H1 (cell line): ENCODE results near the gene PIM2. TPM values are rescaled to one million over a fixed set of nuclear protein-coding genes. Genes with fewer than 3 reads are reported as not detected.

Experiments
- CTCF ChIA-PET: fragments of 300-600 bp; sonication (Branson Sonifier 250); formaldehyde crosslinking; loops from one replicate; lab custom pipeline; 2021; ENCODE audit not compliant: partially characterized antibody; lab: Charles Lee
- POLR2A ChIA-PET: fragments of 300-600 bp; sonication (Branson Sonifier 250); formaldehyde crosslinking; loops from one replicate; lab custom pipeline; 2021; ENCODE audit warnings: inconsistent platforms; ENCODE audit not compliant: partially characterized antibody; lab: Charles Lee
- DNase-seq, 2 experiments: peaks; one replicate each; pipeline versions ENCODE4 v3.0.0 to v3.0.0-alpha.2; 2010 to 2022; ENCODE audit warnings: low spot score in 2 of 2, low read depth in 1 of 2, mixed read lengths in 1 of 2
- FAIRE-seq: peaks from 2 replicates; lab custom pipeline; 2011; peaks lifted over from hg19 to GRCh38; lab: Jason Lieb, UNC
- H2AFZ ChIP-seq: 2 replicates; pipeline ENCODE4 v1.8.1; 2012; ENCODE audit warnings: low read length, inconsistent platforms
- H2AK5ac ChIP-seq: 2 replicates; pipeline ENCODE4 v1.6.1; 2013; ENCODE audit warnings: low read depth, low read length
- H2BK120ac ChIP-seq: replicated peaks from 2 replicates; pipeline ENCODE3; 2013; ENCODE audit warnings: low read depth, low read length, inconsistent platforms
- H2BK12ac ChIP-seq: 2 replicates; pipeline ENCODE4 v1.6.1; 2013; ENCODE audit warnings: low read depth, low read length
- H2BK15ac ChIP-seq: 2 replicates; pipeline ENCODE4 v1.6.1; 2013; ENCODE audit warnings: low read length
- H2BK20ac ChIP-seq: 2 replicates; pipeline ENCODE4 v1.6.1; 2013; ENCODE audit warnings: low read length
- H2BK5ac ChIP-seq: 2 replicates; pipeline ENCODE4 v1.6.1; 2013; ENCODE audit warnings: low read depth, low read length
- H3K14ac ChIP-seq: 2 replicates; pipeline ENCODE4 v1.6.1; 2013; ENCODE audit warnings: inconsistent platforms; ENCODE audit not compliant: insufficient read length
- H3K18ac ChIP-seq: 2 replicates; pipeline ENCODE4 v1.6.1; 2013; ENCODE audit warnings: low read length; ENCODE audit errors: extremely low read depth
- H3K23ac ChIP-seq: 2 replicates; pipeline ENCODE4 v1.6.1; 2013; ENCODE audit warnings: inconsistent platforms; ENCODE audit not compliant: insufficient read length
- H3K23me2 ChIP-seq: 2 replicates; pipeline ENCODE4 v1.6.1; 2013; ENCODE audit warnings: low read depth, low read length
- H3K27ac ChIP-seq: 2 replicates; pipeline ENCODE4 v1.6.1; 2011; ENCODE audit warnings: low read depth, low read length, inconsistent platforms
- H3K27me3 ChIP-seq, 4 experiments: replicated peaks in 1 of 4; 1 replicate in 1 of 4; 2 replicates in 3 of 4; pipeline versions ENCODE4 v1.6.1 to v1.8.1; 2011 to 2013; ENCODE audit warnings: low read length in 3 of 4, mild to moderate bottlenecking in 3 of 4, inconsistent platforms in 2 of 4, mixed read lengths in 2 of 4, moderate library complexity in 1 of 4; ENCODE audit not compliant: control insufficient read depth in 3 of 4, insufficient read depth in 3 of 4; ENCODE audit errors: extremely low read depth in 1 of 4
- H3K36me3 ChIP-seq, 4 experiments: 2 replicates each; pipeline versions ENCODE4 v1.6.1 to v1.8.1; 2011 to 2013; ENCODE audit warnings: mild to moderate bottlenecking in 4 of 4, low read length in 3 of 4, moderate library complexity in 2 of 4, control low read depth in 1 of 4, inconsistent platforms in 1 of 4; ENCODE audit not compliant: insufficient read depth in 4 of 4, control insufficient read depth in 2 of 4
- H3K4ac ChIP-seq: replicated peaks from 2 replicates; pipeline ENCODE3; 2013; ENCODE audit warnings: low read length, low read depth, mixed read lengths, inconsistent platforms; ENCODE audit not compliant: insufficient read length
- H3K4me1 ChIP-seq, 4 experiments: replicated peaks in 1 of 4; 1 replicate in 1 of 4; 2 replicates in 3 of 4; pipeline versions ENCODE4 v1.6.1 to v1.8.1; 2011 to 2013; ENCODE audit warnings: low read length in 3 of 4, inconsistent platforms in 2 of 4, mixed read lengths in 1 of 4; ENCODE audit not compliant: insufficient read depth in 4 of 4, control insufficient read depth in 3 of 4
- H3K4me2 ChIP-seq, 2 experiments: 2 replicates each; pipeline versions ENCODE4 v1.6.1 to v1.8.1; 2011 to 2013; ENCODE audit warnings: low read depth in 2 of 2, low read length in 2 of 2, control low read depth in 1 of 2, inconsistent platforms in 1 of 2, mild to moderate bottlenecking in 1 of 2; ENCODE audit not compliant: insufficient read depth in 1 of 2
- H3K4me3 ChIP-seq, 4 experiments: fragments of 200-600, 300-600 bp in 1 of 4; sonication (generic), shearing (Covaris generic), sonication (Bioruptor Twin) in 1 of 4; 2 replicates each; pipeline versions ENCODE4 v1.5.1 to v1.8.1; 2011 to 2016; ENCODE audit warnings: low read length in 4 of 4, low read depth in 3 of 4, control low read depth in 2 of 4, inconsistent platforms in 2 of 4, mild to moderate bottlenecking in 2 of 4, mixed read lengths in 1 of 4, moderate library complexity in 1 of 4; ENCODE audit not compliant: insufficient read depth in 2 of 4; ENCODE audit errors: extremely low read depth in 1 of 4
- H3K56ac ChIP-seq: replicated peaks from 2 replicates; pipeline ENCODE3; 2013; ENCODE audit warnings: low read depth, mild to moderate bottlenecking, mixed read lengths, low read length, inconsistent platforms; ENCODE audit not compliant: insufficient read length
- H3K79me1 ChIP-seq: 2 replicates; pipeline ENCODE4 v1.6.1; 2013; ENCODE audit warnings: low read depth, low read length, control low read depth
- H3K79me2 ChIP-seq, 2 experiments: 2 replicates each; pipeline versions ENCODE4 v1.6.1 to v1.8.1; 2012 to 2013; ENCODE audit warnings: low read length in 2 of 2, mild to moderate bottlenecking in 2 of 2, inconsistent platforms in 1 of 2; ENCODE audit not compliant: insufficient read depth in 2 of 2, control insufficient read depth in 1 of 2
- H3K9ac ChIP-seq, 4 experiments: replicated peaks in 1 of 4; 1 replicate in 1 of 4; 2 replicates in 3 of 4; pipeline versions ENCODE4 v1.6.1 to v1.8.1; 2011 to 2013; ENCODE audit warnings: low read depth in 3 of 4, low read length in 3 of 4, control low read depth in 2 of 4, mild to moderate bottlenecking in 2 of 4, moderate library complexity in 2 of 4, inconsistent platforms in 1 of 4; ENCODE audit errors: extremely low read depth in 1 of 4
- H3K9me3 ChIP-seq, 2 experiments: 2 replicates each; pipeline versions ENCODE4 v1.6.1 to v1.8.1; 2012 to 2013; ENCODE audit warnings: mild to moderate bottlenecking in 2 of 2, moderate library complexity in 2 of 2, control low read depth in 1 of 2, inconsistent platforms in 1 of 2, low read depth in 1 of 2, low read length in 1 of 2, mixed read lengths in 1 of 2; ENCODE audit not compliant: insufficient read depth in 2 of 2
- H4K20me1 ChIP-seq, 2 experiments: replicated peaks in 1 of 2; 2 replicates each; pipeline versions ENCODE3 to v1.8.1; 2011 to 2013; ENCODE audit warnings: inconsistent platforms in 2 of 2, low read length in 2 of 2, mild to moderate bottlenecking in 1 of 2; ENCODE audit not compliant: insufficient read depth in 2 of 2, control insufficient read depth in 1 of 2
- H4K5ac ChIP-seq: 2 replicates; pipeline ENCODE4 v1.6.1; 2013; ENCODE audit warnings: low read length, low read depth, mixed read lengths, inconsistent platforms; ENCODE audit not compliant: insufficient read length
- H4K8ac ChIP-seq: 2 replicates; pipeline ENCODE4 v1.8.0; 2013; ENCODE audit warnings: mild to moderate bottlenecking, moderate library complexity, low read length, inconsistent platforms; ENCODE audit not compliant: insufficient read depth; ENCODE audit errors: extremely low read depth
- H4K91ac ChIP-seq: replicated peaks from 2 replicates; pipeline ENCODE3; 2013; ENCODE audit warnings: low read length, mixed read lengths, inconsistent platforms; ENCODE audit not compliant: insufficient read length
- BCL11A ChIP-seq, 2 experiments: IDR thresholded peaks; one replicate each; pipeline ENCODE4 v1.6.1; 2011; ENCODE audit warnings: low read depth in 2 of 2, low read length in 2 of 2, mild to moderate bottlenecking in 2 of 2
- FOSL1 ChIP-seq: IDR thresholded peaks from 2 replicates; pipeline ENCODE4 v1.6.1; 2011; ENCODE audit warnings: mild to moderate bottlenecking, low read depth, low read length, moderate library complexity; ENCODE audit not compliant: insufficient read depth
- whole genome bisulfite sequencing, 2 experiments: shearing (Covaris generic) in 1 of 2; methylation state at CpG; one replicate each; pipeline versions ENCODE4 v1.1.6 to v1.1.7; 2013 to 2015; ENCODE audit warnings: low lambda C conversion rate in 2 of 2, mixed read lengths in 2 of 2, inconsistent platforms in 1 of 2, low coverage in 1 of 2, missing lambda C conversion rate in 1 of 2; ENCODE audit not compliant: insufficient replicate concordance in 2 of 2, insufficient coverage in 1 of 2, insufficient read length in 1 of 2; ENCODE audit errors: extremely low coverage in 1 of 2, missing lambda C conversion rate in 1 of 2; 5-methylcytosine and 5-hydroxymethylcytosine counted together
- polyA plus RNA-seq, 7 experiments: library from polyadenylated mRNA; depleted of rRNA in 3 of 7; stranded (reverse) in 5 of 7; unstranded in 2 of 7; fragments of >200 nt in 5 of 7; fragments of 200-250 nt in 2 of 7; gene quantifications; 1 replicate in 5 of 7; 2 replicates in 1 of 7; 4 replicates in 1 of 7; pipeline versions ENCODE4 v1.2.1 to v1.2.3, GENCODE V29; 2011 to 2013; ENCODE audit warnings: missing spikeins in 2 of 7, mixed read lengths in 2 of 7
- total RNA-seq: library from RNA; stranded (reverse); fragmentation: NEBNext Ultra II Directional; extraction: Animal tissue kit (Norgen Biotek cat#: 25700); gene quantifications from 2 replicates; pipeline ENCODE4 v1.2.1, GENCODE V29; 2021
- TF ChIP-seq, protein P1 (sequence below): IDR thresholded peaks from 2 replicates; pipeline ENCODE4 v1.6.1; 2012; ENCODE audit warnings: inconsistent platforms

Gene PIM2
- total and polyA plus RNA-seq, 2 of the 8 experiments (the other 6 are each of a cell fraction or from before 2014, with no cell fraction given) = 180 to 203 TPM

DNA sequence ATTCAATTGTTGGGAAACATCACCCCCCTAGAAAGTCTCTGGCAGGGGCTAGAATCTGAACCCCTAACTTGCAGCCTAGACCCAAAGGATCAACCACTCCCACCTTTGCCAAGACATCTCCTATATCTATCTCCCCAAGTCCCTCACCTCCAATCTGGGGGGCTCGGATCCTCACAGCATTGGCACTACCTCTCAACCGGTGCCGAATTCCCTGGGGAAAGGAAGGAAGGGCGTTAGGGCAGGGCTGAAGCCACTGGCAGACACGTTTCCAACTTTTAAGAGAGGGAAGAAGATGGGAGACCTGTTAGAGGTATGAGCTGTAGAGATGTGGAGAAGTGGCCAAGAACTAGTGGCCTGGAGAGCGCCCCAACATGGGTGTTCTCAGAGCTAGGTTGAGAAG, 23.9 kb downstream of the PIM2 start:
- H3K9me3 ChIP-seq = no peaks in the 10 kb centered on the region
- H3K27me3 ChIP-seq = no peaks in the 10 kb centered on the region
- no peak overlapping the region for H3K4me3 ChIP-seq
- FAIRE-seq (no peak), DNase-seq (no peak)
- no peak overlapping the region for H3K9ac ChIP-seq
- no peak overlapping the region for H4K5ac ChIP-seq
- no peak overlapping the region for H3K27ac ChIP-seq
- H4K20me1 ChIP-seq = peaks cover 7 to 8% of the 10 kb centered on the region in 2 experiments
- H3K14ac ChIP-seq = no peak overlapping the region
- POLR2A ChIA-PET = interaction anchor here (1.0 kb wide), 1 partner anchor 10 kb away, joined by 3 read pairs; no protein-coding TSS in a partner anchor
- no peak overlapping the region for H3K56ac ChIP-seq
- CTCF ChIA-PET = no interaction called here
- H3K4me1 ChIP-seq = peaks cover 2 to 4% (median 3%) of the 10 kb centered on the region in 4 experiments; a peak in 3 of 7 replicates
- H2BK5ac ChIP-seq = no peak overlapping the region
- no CpG with 5 or more reads among the region's 6 CpGs for WGBS, 2 experiments
- H3K23ac ChIP-seq = no peak overlapping the region
- H2BK15ac ChIP-seq = no peak overlapping the region
- H4K8ac ChIP-seq = peak overlapping the region; percentile 18; the same call in 1 of the 2 replicates
- peaks cover 10% of the 10 kb centered on the region for H3K23me2 ChIP-seq
- peaks cover 0 to 13% (median 3%) of the 10 kb centered on the region in 4 experiments; a peak in 3 of 8 replicates for H3K36me3 ChIP-seq
- H3K4me2 ChIP-seq = no peak overlapping the region
- no peak overlapping the region for H4K91ac ChIP-seq
- H2BK12ac ChIP-seq = no peak overlapping the region
- H2AK5ac ChIP-seq = no peak overlapping the region
- H3K79me2 ChIP-seq = peaks cover 0 to 24% of the 10 kb centered on the region in 2 experiments; a peak in 2 of 4 replicates
- no peaks in the 10 kb centered on the region; the same call in 1 of the 2 replicates for H3K79me1 ChIP-seq
- no peak overlapping the region for H2BK20ac ChIP-seq
- no peak overlapping the region for H3K4ac ChIP-seq
- H2BK120ac ChIP-seq = no peak overlapping the region
- H2AFZ ChIP-seq = no peak overlapping the region
- no peak overlapping the region for H3K18ac ChIP-seq
- TF ChIP-seq FOSL1 (no peak), BCL11A (IDR thresholded peaks at IDR 0.05; ENCODE audit: low read depth in 2 of 2, low read length in 2 of 2) (no peak)
- TF ChIP-seq, protein P1, sequence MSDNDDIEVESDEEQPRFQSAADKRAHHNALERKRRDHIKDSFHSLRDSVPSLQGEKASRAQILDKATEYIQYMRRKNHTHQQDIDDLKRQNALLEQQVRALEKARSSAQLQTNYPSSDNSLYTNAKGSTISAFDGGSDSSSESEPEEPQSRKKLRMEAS = no peak
